H1 (cell line): ENCODE data around the gene COL6A3. TPM values are rescaled to one million over a fixed set of nuclear protein-coding genes. Genes with fewer than 3 reads are reported as not detected.
"Not testable (repeated sequence)": the region's sequence is repeated elsewhere in the genome, so short reads cannot be mapped to it uniquely, and the experiment has no call there.

ENCODE experiments used
- CTCF ChIA-PET: fragments of 300-600 bp; sonication (Branson Sonifier 250); formaldehyde crosslinking; loops from one replicate; lab custom pipeline; 2021; ENCODE audit not compliant: partially characterized antibody; lab: Charles Lee
- POLR2A ChIA-PET: fragments of 300-600 bp; sonication (Branson Sonifier 250); formaldehyde crosslinking; loops from one replicate; lab custom pipeline; 2021; ENCODE audit warnings: inconsistent platforms; ENCODE audit not compliant: partially characterized antibody; lab: Charles Lee
- DNase-seq, 2 experiments: peaks; one replicate each; pipeline versions ENCODE4 v3.0.0 to v3.0.0-alpha.2; 2010 to 2022; ENCODE audit warnings: low spot score in 2 of 2, low read depth in 1 of 2, mixed read lengths in 1 of 2
- FAIRE-seq: peaks from 2 replicates; lab custom pipeline; 2011; peaks lifted over from hg19 to GRCh38; lab: Jason Lieb, UNC
- H2AFZ ChIP-seq: 2 replicates; pipeline ENCODE4 v1.8.1; 2012; ENCODE audit warnings: low read length, inconsistent platforms
- H2AK5ac ChIP-seq: 2 replicates; pipeline ENCODE4 v1.6.1; 2013; ENCODE audit warnings: low read depth, low read length
- H2BK120ac ChIP-seq: replicated peaks from 2 replicates; pipeline ENCODE3; 2013; ENCODE audit warnings: low read depth, low read length, inconsistent platforms
- H2BK12ac ChIP-seq: 2 replicates; pipeline ENCODE4 v1.6.1; 2013; ENCODE audit warnings: low read depth, low read length
- H2BK15ac ChIP-seq: 2 replicates; pipeline ENCODE4 v1.6.1; 2013; ENCODE audit warnings: low read length
- H2BK20ac ChIP-seq: 2 replicates; pipeline ENCODE4 v1.6.1; 2013; ENCODE audit warnings: low read length
- H2BK5ac ChIP-seq: 2 replicates; pipeline ENCODE4 v1.6.1; 2013; ENCODE audit warnings: low read depth, low read length
- H3K14ac ChIP-seq: 2 replicates; pipeline ENCODE4 v1.6.1; 2013; ENCODE audit warnings: inconsistent platforms; ENCODE audit not compliant: insufficient read length
- H3K18ac ChIP-seq: 2 replicates; pipeline ENCODE4 v1.6.1; 2013; ENCODE audit warnings: low read length; ENCODE audit errors: extremely low read depth
- H3K23ac ChIP-seq: 2 replicates; pipeline ENCODE4 v1.6.1; 2013; ENCODE audit warnings: inconsistent platforms; ENCODE audit not compliant: insufficient read length
- H3K23me2 ChIP-seq: 2 replicates; pipeline ENCODE4 v1.6.1; 2013; ENCODE audit warnings: low read depth, low read length
- H3K27ac ChIP-seq: 2 replicates; pipeline ENCODE4 v1.6.1; 2011; ENCODE audit warnings: low read depth, low read length, inconsistent platforms
- H3K27me3 ChIP-seq, 4 experiments: replicated peaks in 1 of 4; 1 replicate in 1 of 4; 2 replicates in 3 of 4; pipeline versions ENCODE4 v1.6.1 to v1.8.1; 2011 to 2013; ENCODE audit warnings: low read length in 3 of 4, mild to moderate bottlenecking in 3 of 4, inconsistent platforms in 2 of 4, mixed read lengths in 2 of 4, moderate library complexity in 1 of 4; ENCODE audit not compliant: control insufficient read depth in 3 of 4, insufficient read depth in 3 of 4; ENCODE audit errors: extremely low read depth in 1 of 4
- H3K36me3 ChIP-seq, 4 experiments: 2 replicates each; pipeline versions ENCODE4 v1.6.1 to v1.8.1; 2011 to 2013; ENCODE audit warnings: mild to moderate bottlenecking in 4 of 4, low read length in 3 of 4, moderate library complexity in 2 of 4, control low read depth in 1 of 4, inconsistent platforms in 1 of 4; ENCODE audit not compliant: insufficient read depth in 4 of 4, control insufficient read depth in 2 of 4
- H3K4ac ChIP-seq: replicated peaks from 2 replicates; pipeline ENCODE3; 2013; ENCODE audit warnings: low read length, low read depth, mixed read lengths, inconsistent platforms; ENCODE audit not compliant: insufficient read length
- H3K4me1 ChIP-seq, 4 experiments: replicated peaks in 1 of 4; 1 replicate in 1 of 4; 2 replicates in 3 of 4; pipeline versions ENCODE4 v1.6.1 to v1.8.1; 2011 to 2013; ENCODE audit warnings: low read length in 3 of 4, inconsistent platforms in 2 of 4, mixed read lengths in 1 of 4; ENCODE audit not compliant: insufficient read depth in 4 of 4, control insufficient read depth in 3 of 4
- H3K4me2 ChIP-seq, 2 experiments: 2 replicates each; pipeline versions ENCODE4 v1.6.1 to v1.8.1; 2011 to 2013; ENCODE audit warnings: low read depth in 2 of 2, low read length in 2 of 2, control low read depth in 1 of 2, inconsistent platforms in 1 of 2, mild to moderate bottlenecking in 1 of 2; ENCODE audit not compliant: insufficient read depth in 1 of 2
- H3K4me3 ChIP-seq, 4 experiments: fragments of 200-600, 300-600 bp in 1 of 4; sonication (generic), shearing (Covaris generic), sonication (Bioruptor Twin) in 1 of 4; 2 replicates each; pipeline versions ENCODE4 v1.5.1 to v1.8.1; 2011 to 2016; ENCODE audit warnings: low read length in 4 of 4, low read depth in 3 of 4, control low read depth in 2 of 4, inconsistent platforms in 2 of 4, mild to moderate bottlenecking in 2 of 4, mixed read lengths in 1 of 4, moderate library complexity in 1 of 4; ENCODE audit not compliant: insufficient read depth in 2 of 4; ENCODE audit errors: extremely low read depth in 1 of 4
- H3K56ac ChIP-seq: replicated peaks from 2 replicates; pipeline ENCODE3; 2013; ENCODE audit warnings: low read depth, mild to moderate bottlenecking, mixed read lengths, low read length, inconsistent platforms; ENCODE audit not compliant: insufficient read length
- H3K79me1 ChIP-seq: 2 replicates; pipeline ENCODE4 v1.6.1; 2013; ENCODE audit warnings: low read depth, low read length, control low read depth
- H3K79me2 ChIP-seq, 2 experiments: 2 replicates each; pipeline versions ENCODE4 v1.6.1 to v1.8.1; 2012 to 2013; ENCODE audit warnings: low read length in 2 of 2, mild to moderate bottlenecking in 2 of 2, inconsistent platforms in 1 of 2; ENCODE audit not compliant: insufficient read depth in 2 of 2, control insufficient read depth in 1 of 2
- H3K9ac ChIP-seq, 4 experiments: replicated peaks in 1 of 4; 1 replicate in 1 of 4; 2 replicates in 3 of 4; pipeline versions ENCODE4 v1.6.1 to v1.8.1; 2011 to 2013; ENCODE audit warnings: low read depth in 3 of 4, low read length in 3 of 4, control low read depth in 2 of 4, mild to moderate bottlenecking in 2 of 4, moderate library complexity in 2 of 4, inconsistent platforms in 1 of 4; ENCODE audit errors: extremely low read depth in 1 of 4
- H3K9me3 ChIP-seq, 2 experiments: 2 replicates each; pipeline versions ENCODE4 v1.6.1 to v1.8.1; 2012 to 2013; ENCODE audit warnings: mild to moderate bottlenecking in 2 of 2, moderate library complexity in 2 of 2, control low read depth in 1 of 2, inconsistent platforms in 1 of 2, low read depth in 1 of 2, low read length in 1 of 2, mixed read lengths in 1 of 2; ENCODE audit not compliant: insufficient read depth in 2 of 2
- H4K20me1 ChIP-seq, 2 experiments: replicated peaks in 1 of 2; 2 replicates each; pipeline versions ENCODE3 to v1.8.1; 2011 to 2013; ENCODE audit warnings: inconsistent platforms in 2 of 2, low read length in 2 of 2, mild to moderate bottlenecking in 1 of 2; ENCODE audit not compliant: insufficient read depth in 2 of 2, control insufficient read depth in 1 of 2
- H4K5ac ChIP-seq: 2 replicates; pipeline ENCODE4 v1.6.1; 2013; ENCODE audit warnings: low read length, low read depth, mixed read lengths, inconsistent platforms; ENCODE audit not compliant: insufficient read length
- H4K8ac ChIP-seq: 2 replicates; pipeline ENCODE4 v1.8.0; 2013; ENCODE audit warnings: mild to moderate bottlenecking, moderate library complexity, low read length, inconsistent platforms; ENCODE audit not compliant: insufficient read depth; ENCODE audit errors: extremely low read depth
- H4K91ac ChIP-seq: replicated peaks from 2 replicates; pipeline ENCODE3; 2013; ENCODE audit warnings: low read length, mixed read lengths, inconsistent platforms; ENCODE audit not compliant: insufficient read length
- BRCA1 ChIP-seq: IDR thresholded peaks from 2 replicates; pipeline ENCODE4 v1.6.1; 2012; ENCODE audit warnings: low read depth, low read length, improper control_type of control experiment
- NANOG ChIP-seq: IDR thresholded peaks from 2 replicates; pipeline ENCODE4 v1.6.1; 2011; ENCODE audit warnings: low read length, low read depth, mild to moderate bottlenecking, inconsistent platforms; ENCODE audit not compliant: insufficient read depth, poor library complexity, severe bottlenecking
- SIN3A ChIP-seq, 2 experiments: IDR thresholded peaks in 1 of 2; conservative IDR thresholded peaks in 1 of 2; 2 replicates each; pipeline ENCODE4 v1.6.1; 2011 to 2012; ENCODE audit warnings: low read length in 2 of 2, improper control_type of control experiment in 1 of 2, low read depth in 1 of 2, mild to moderate bottlenecking in 1 of 2
- TAF1 ChIP-seq: IDR thresholded peaks from 2 replicates; pipeline ENCODE4 v1.6.1; 2011; ENCODE audit warnings: mild to moderate bottlenecking, low read depth, low read length
- WGBS, 2 experiments: shearing (Covaris generic) in 1 of 2; methylation state at CpG; one replicate each; pipeline versions ENCODE4 v1.1.6 to v1.1.7; 2013 to 2015; ENCODE audit warnings: low lambda C conversion rate in 2 of 2, mixed read lengths in 2 of 2, inconsistent platforms in 1 of 2, low coverage in 1 of 2, missing lambda C conversion rate in 1 of 2; ENCODE audit not compliant: insufficient replicate concordance in 2 of 2, insufficient coverage in 1 of 2, insufficient read length in 1 of 2; ENCODE audit errors: extremely low coverage in 1 of 2, missing lambda C conversion rate in 1 of 2; 5-methylcytosine and 5-hydroxymethylcytosine counted together
- polyA plus RNA-seq, 7 experiments: library from polyadenylated mRNA; depleted of rRNA in 3 of 7; stranded (reverse) in 5 of 7; unstranded in 2 of 7; fragments of >200 nt in 5 of 7; fragments of 200-250 nt in 2 of 7; gene quantifications; 1 replicate in 5 of 7; 2 replicates in 1 of 7; 4 replicates in 1 of 7; pipeline versions ENCODE4 v1.2.1 to v1.2.3, GENCODE V29; 2011 to 2013; ENCODE audit warnings: missing spikeins in 2 of 7, mixed read lengths in 2 of 7
- total RNA-seq: library from RNA; stranded (reverse); fragmentation: NEBNext Ultra II Directional; extraction: Animal tissue kit (Norgen Biotek cat#: 25700); gene quantifications from 2 replicates; pipeline ENCODE4 v1.2.1, GENCODE V29; 2021

Gene COL6A3
- total and polyA plus RNA-seq, 2 of the 8 experiments (the other 6 are each of a cell fraction or from before 2014, with no cell fraction given) = 1.2 to 3.4 TPM

DNA sequence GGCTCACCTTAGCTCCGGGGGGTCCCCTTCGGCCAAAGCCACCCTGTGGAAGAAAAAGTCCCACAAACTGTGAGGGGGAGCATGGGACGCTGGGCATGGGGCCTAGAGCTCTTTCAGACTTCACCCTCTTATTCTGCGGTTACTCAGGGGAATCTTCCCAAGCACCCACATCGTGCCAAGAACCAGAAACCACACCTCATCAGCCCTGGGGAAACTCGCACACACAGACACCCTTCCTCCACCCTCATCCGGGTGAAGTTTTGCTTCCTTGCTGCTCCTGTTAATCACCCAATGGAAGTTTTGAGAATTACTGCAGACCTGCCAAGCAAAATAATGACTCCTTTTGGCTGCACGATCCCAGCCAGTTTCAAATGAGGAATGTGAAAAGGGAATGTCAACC, 59.1 kb downstream of the COL6A3 start (continued):
- TF ChIP-seq NANOG (no peak), SIN3A (conservative IDR thresholded peaks at IDR 0.05 in 1 of 2, IDR thresholded peaks at IDR 0.05 in 1 of 2; ENCODE audit: low read depth in 1 of 2, low read length in 2 of 2) (no peak), TAF1 (no peak), BRCA1 (no peak)

DNA sequence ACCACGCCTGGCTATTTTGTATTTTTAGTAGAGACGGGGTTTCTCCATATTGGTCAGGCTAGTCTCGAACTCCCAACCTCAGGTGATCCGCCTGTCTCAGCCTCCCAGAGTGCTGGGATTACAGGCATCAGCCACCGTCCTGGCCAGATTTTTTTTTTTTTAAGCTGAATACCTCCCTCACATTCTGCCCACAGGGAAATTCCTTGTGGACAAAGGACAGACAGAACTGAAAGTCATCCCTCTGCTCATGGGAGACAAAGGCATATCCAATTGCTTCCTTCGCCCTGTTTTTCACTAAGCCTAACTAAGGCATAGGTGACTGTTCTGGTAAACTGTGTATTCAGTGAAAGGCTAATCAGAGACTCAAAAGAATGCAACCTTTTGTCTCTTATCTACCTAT, 59.8 kb downstream of the COL6A3 start:
- H2BK120ac ChIP-seq, H3K27me3 ChIP-seq, H3K79me2 ChIP-seq, H2BK15ac ChIP-seq, H3K56ac ChIP-seq, H4K8ac ChIP-seq, H4K5ac ChIP-seq, H2BK20ac ChIP-seq, H3K14ac ChIP-seq, H4K91ac ChIP-seq, H2AK5ac ChIP-seq, H3K23me2 ChIP-seq, H2AFZ ChIP-seq, H3K4ac ChIP-seq, H3K4me3 ChIP-seq, H3K18ac ChIP-seq, H2BK5ac ChIP-seq, H3K4me1 ChIP-seq, H3K36me3 ChIP-seq, H4K20me1 ChIP-seq, DNase-seq, H3K23ac ChIP-seq, POLR2A ChIA-PET, H3K27ac ChIP-seq, H3K79me1 ChIP-seq, H3K9me3 ChIP-seq, H2BK12ac ChIP-seq, FAIRE-seq, H3K9ac ChIP-seq, H3K4me2 ChIP-seq: not testable (repeated sequence)
- 93% methylated on average over 6 of the region's 6 CpGs; no CpG with 5 or more reads in 1 of the 2 experiments for WGBS, 2 experiments
- CTCF ChIA-PET = interaction anchor here (0.6 to 1.6 kb wide), 2 partner anchors 43 to 235 kb away, joined by 3 to 4 read pairs; no protein-coding TSS in a partner anchor
